Activated CD4-positive, alpha-beta T cell treated with anti-CD3 and anti-CD28 coated beads, Interleukin-2, amount 50 U/mL, for 16 hours (primary cell): ENCODE results near the gene EHD4.

Experiments
- DNase-seq: peaks from one replicate; pipeline ENCODE4 v3.0.0-alpha.2; 2020

The EHD4 gene

GRCh38 chr15:41955100-41955499, 17.3 kb downstream of the EHD4 start:
- no peak for DNase-seq

- no peak for DNase-seq
These were observed 18.3 kb downstream of the EHD4 start for GRCh38 chr15:41954036-41954435.

- no peak for DNase-seq
These were observed 20.3 kb downstream of the EHD4 start for GRCh38 chr15:41952013-41952563.

GRCh38 chr15:41951571-41951970, 20.8 kb downstream of the EHD4 start:
- no peak for DNase-seq

GRCh38 chr15:41950489-41950888, 21.9 kb downstream of the EHD4 start:
- no peak for DNase-seq

GRCh38 chr15:41950127-41950483, 22.3 kb downstream of the EHD4 start:
- no peak for DNase-seq

GRCh38 chr15:41949401-41950126, 22.8 kb downstream of the EHD4 start:
- no peak for DNase-seq

GRCh38 chr15:41948490-41948889, 23.9 kb downstream of the EHD4 start:
- DNase-seq: no peak

- no peak for DNase-seq
These were observed 25.4 kb downstream of the EHD4 start for GRCh38 chr15:41946970-41947369.

- DNase-seq: no peak
These were observed 26.6 kb downstream of the EHD4 start for GRCh38 chr15:41945731-41946130.

GRCh38 chr15:41945221-41945620, 27.1 kb downstream of the EHD4 start:
- DNase-seq: no peak

- no peak for DNase-seq
These were observed 27.9 kb downstream of the EHD4 start for GRCh38 chr15:41944313-41944940.

- no peak for DNase-seq
These were observed 28.6 kb downstream of the EHD4 start for GRCh38 chr15:41943543-41944312.

GRCh38 chr15:41942886-41943285, 29.5 kb downstream of the EHD4 start:
- no peak for DNase-seq

- DNase-seq: no peak
These were observed 30.5 kb downstream of the EHD4 start for GRCh38 chr15:41941644-41942415.

GRCh38 chr15:41940441-41940857, 31.9 kb downstream of the EHD4 start:
- peak; percentile 84 for DNase-seq

GRCh38 chr15:41939986-41940385, 32.4 kb downstream of the EHD4 start:
- no peak for DNase-seq

GRCh38 chr15:41937568-41937923, 34.8 kb downstream of the EHD4 start:
- DNase-seq: no peak

GRCh38 chr15:41936649-41937567, 35.4 kb downstream of the EHD4 start:
- DNase-seq: peak; percentile 90

GRCh38 chr15:41936155-41936554, 36.2 kb downstream of the EHD4 start:
- no peak for DNase-seq

- DNase-seq: peak; percentile 80
These were observed 36.8 kb downstream of the EHD4 start for GRCh38 chr15:41935566-41936020.

- peak; percentile 82 for DNase-seq
These were observed 37.5 kb downstream of the EHD4 start for GRCh38 chr15:41934843-41935242.
